ENCODE results near the gene PRR33. TPM values are rescaled to one million over a fixed set of nuclear protein-coding genes. Genes with fewer than 3 reads are reported as not detected.

PRR33 gene
- total and polyA plus RNA-seq, 4 donors = not detected

GRCh38 chr11:1881442-1882264, 10.0 kb downstream of the PRR33 start:
- TF ChIP-seq TAF1 (conservative IDR thresholded peaks at IDR 0.05) (no peak), GABPA (IDR thresholded peaks at IDR 0.05 in 1 of 2, conservative IDR thresholded peaks at IDR 0.05 in 1 of 2) (no peak), YY1 (IDR thresholded peaks at IDR 0.05) (no peak), EGR1 (IDR thresholded peaks at IDR 0.05; ENCODE audit: low read depth in 2 of 2) (no peak)
- TF ChIP-seq, protein P1, sequence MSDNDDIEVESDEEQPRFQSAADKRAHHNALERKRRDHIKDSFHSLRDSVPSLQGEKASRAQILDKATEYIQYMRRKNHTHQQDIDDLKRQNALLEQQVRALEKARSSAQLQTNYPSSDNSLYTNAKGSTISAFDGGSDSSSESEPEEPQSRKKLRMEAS (IDR thresholded peaks at IDR 0.05) = no peak
- TF ChIP-seq, protein P2, sequence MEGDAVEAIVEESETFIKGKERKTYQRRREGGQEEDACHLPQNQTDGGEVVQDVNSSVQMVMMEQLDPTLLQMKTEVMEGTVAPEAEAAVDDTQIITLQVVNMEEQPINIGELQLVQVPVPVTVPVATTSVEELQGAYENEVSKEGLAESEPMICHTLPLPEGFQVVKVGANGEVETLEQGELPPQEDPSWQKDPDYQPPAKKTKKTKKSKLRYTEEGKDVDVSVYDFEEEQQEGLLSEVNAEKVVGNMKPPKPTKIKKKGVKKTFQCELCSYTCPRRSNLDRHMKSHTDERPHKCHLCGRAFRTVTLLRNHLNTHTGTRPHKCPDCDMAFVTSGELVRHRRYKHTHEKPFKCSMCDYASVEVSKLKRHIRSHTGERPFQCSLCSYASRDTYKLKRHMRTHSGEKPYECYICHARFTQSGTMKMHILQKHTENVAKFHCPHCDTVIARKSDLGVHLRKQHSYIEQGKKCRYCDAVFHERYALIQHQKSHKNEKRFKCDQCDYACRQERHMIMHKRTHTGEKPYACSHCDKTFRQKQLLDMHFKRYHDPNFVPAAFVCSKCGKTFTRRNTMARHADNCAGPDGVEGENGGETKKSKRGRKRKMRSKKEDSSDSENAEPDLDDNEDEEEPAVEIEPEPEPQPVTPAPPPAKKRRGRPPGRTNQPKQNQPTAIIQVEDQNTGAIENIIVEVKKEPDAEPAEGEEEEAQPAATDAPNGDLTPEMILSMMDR (IDR thresholded peaks at IDR 0.05; ENCODE audit: low read depth, low read length, missing input control) = no peak
- 81% methylated on average over 43 of the region's 43 CpGs for WGBS
- H3K36me3 ChIP-seq (ENCODE audit: control insufficient read depth in 4 of 4, insufficient read depth in 3 of 4, low read depth in 1 of 4, low read length in 3 of 4) = peaks cover 0 to 2% (median 0%) of the 10 kb centered on the region in 4 donors
- no peaks in the 10 kb centered on the region for H3K4me1 ChIP-seq (ENCODE audit: control insufficient read depth in 4 of 4, insufficient read depth in 4 of 4, low read length in 3 of 4)
- no peak overlapping the region for H3K4me3 ChIP-seq (ENCODE audit: low read depth in 1 of 3, low read length in 3 of 3)
- no peak for DNase-seq (ENCODE audit: low spot score)
- H3K9ac ChIP-seq (ENCODE audit: low read depth in 1 of 2, low read length in 2 of 2) = no peak overlapping the region
- no peaks in the 10 kb centered on the region for H3K9me3 ChIP-seq (ENCODE audit: control insufficient read depth in 4 of 4, low read length in 3 of 4)
- H3K27me3 ChIP-seq (ENCODE audit: control insufficient read depth in 4 of 4, insufficient read depth in 4 of 4, low read length in 3 of 4) = no peaks in the 10 kb centered on the region
- no peak overlapping the region for H3K27ac ChIP-seq (ENCODE audit: low read depth in 1 of 2, low read length in 2 of 2)

GRCh38 chr11:1880746-1881441, 10.8 kb downstream of the PRR33 start:
- Histone ChIP-seq H3K36me3 (ENCODE audit: control insufficient read depth in 4 of 4, insufficient read depth in 3 of 4, low read depth in 1 of 4, low read length in 3 of 4) (peaks cover 0 to 2% (median 0%) of the 10 kb centered on the region in 4 donors), H3K9ac (ENCODE audit: low read depth in 1 of 2, low read length in 2 of 2) (no peak overlapping the region), H3K27me3 (ENCODE audit: control insufficient read depth in 4 of 4, insufficient read depth in 4 of 4, low read length in 3 of 4) (no peaks in the 10 kb centered on the region), H3K4me1 (ENCODE audit: control insufficient read depth in 4 of 4, insufficient read depth in 4 of 4, low read length in 3 of 4) (no peaks in the 10 kb centered on the region), H3K27ac (ENCODE audit: low read depth in 1 of 2, low read length in 2 of 2) (no peak overlapping the region), H3K9me3 (ENCODE audit: control insufficient read depth in 4 of 4, low read length in 3 of 4) (no peaks in the 10 kb centered on the region), H3K4me3 (ENCODE audit: low read depth in 1 of 3, low read length in 3 of 3) (no peak overlapping the region)
- no peak for DNase-seq (ENCODE audit: low spot score)
- TF ChIP-seq JUND (IDR thresholded peaks at IDR 0.05) (no peak), EGR1 (IDR thresholded peaks at IDR 0.05; ENCODE audit: low read depth in 2 of 2) (no peak), SP1 (IDR thresholded peaks at IDR 0.05) (no peak), TAF1 (conservative IDR thresholded peaks at IDR 0.05) (no peak), NR2F2 (IDR thresholded peaks at IDR 0.05) (no peak), YY1 (IDR thresholded peaks at IDR 0.05) (no peak), FOXA2 (IDR thresholded peaks at IDR 0.05) (no peak)
- TF ChIP-seq, protein P3, sequence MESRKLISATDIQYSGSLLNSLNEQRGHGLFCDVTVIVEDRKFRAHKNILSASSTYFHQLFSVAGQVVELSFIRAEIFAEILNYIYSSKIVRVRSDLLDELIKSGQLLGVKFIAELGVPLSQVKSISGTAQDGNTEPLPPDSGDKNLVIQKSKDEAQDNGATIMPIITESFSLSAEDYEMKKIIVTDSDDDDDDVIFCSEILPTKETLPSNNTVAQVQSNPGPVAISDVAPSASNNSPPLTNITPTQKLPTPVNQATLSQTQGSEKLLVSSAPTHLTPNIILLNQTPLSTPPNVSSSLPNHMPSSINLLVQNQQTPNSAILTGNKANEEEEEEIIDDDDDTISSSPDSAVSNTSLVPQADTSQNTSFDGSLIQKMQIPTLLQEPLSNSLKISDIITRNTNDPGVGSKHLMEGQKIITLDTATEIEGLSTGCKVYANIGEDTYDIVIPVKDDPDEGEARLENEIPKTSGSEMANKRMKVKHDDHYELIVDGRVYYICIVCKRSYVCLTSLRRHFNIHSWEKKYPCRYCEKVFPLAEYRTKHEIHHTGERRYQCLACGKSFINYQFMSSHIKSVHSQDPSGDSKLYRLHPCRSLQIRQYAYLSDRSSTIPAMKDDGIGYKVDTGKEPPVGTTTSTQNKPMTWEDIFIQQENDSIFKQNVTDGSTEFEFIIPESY (IDR thresholded peaks at IDR 0.05) = no peak
- WGBS = 77% methylated on average over 9 of the region's 9 CpGs
